Pancreas (tissue), 10 donors: ENCODE measurements around the gene EPB42. TPM values are rescaled to one million over a fixed set of nuclear protein-coding genes. Genes with fewer than 3 reads are reported as not detected.

ENCODE experiments used
- ATAC-seq, 4 donors: fragments of 200-7000 bp; cut with Tn5 transposase; one replicate each; pipeline versions ENCODE4 v1.8.0 to v1.9.1; 2020; ENCODE audit warnings: mild to moderate bottlenecking in 4 of 4, moderate library complexity in 4 of 4
- DNase-seq, 6 donors: peaks; one replicate each; pipeline ENCODE4 v3.0.0-alpha.2; 2020
- FAIRE-seq: peaks from 2 replicates; lab custom pipeline; 2012; peaks lifted over from hg19 to GRCh38; lab: Jason Lieb, UNC
- H3K27ac ChIP-seq, 4 donors: fragments of 200-600 bp; sonication (generic); 1 replicate in 3 of 4; 2 replicates in 1 of 4; pipeline versions ENCODE4 v1.5.0 to v1.8.0; 2020
- H3K27me3 ChIP-seq, 4 donors: fragments of 200-600 bp; one replicate each; pipeline ENCODE4 v1.8.0; 2021
- H3K36me3 ChIP-seq, 3 donors: fragments of 200-600 bp; sonication (generic) in 1 of 3; one replicate each; pipeline versions ENCODE4 v1.5.0 to v1.8.0; 2020 to 2021
- H3K4me1 ChIP-seq, 3 donors: fragments of 200-600 bp; one replicate each; pipeline ENCODE4 v1.8.0; 2021
- H3K4me3 ChIP-seq, 4 donors: fragments of 200-600 bp; sonication (generic) in 2 of 4; one replicate each; pipeline versions ENCODE4 v1.5.0 to v1.8.0; 2020 to 2021
- H3K9me3 ChIP-seq, 4 donors: fragments of 200-600 bp; one replicate each; pipeline ENCODE4 v1.8.0; 2021
- CTCF ChIP-seq, 4 donors: fragments of 200-600 bp; sonication (generic) in 3 of 4; IDR thresholded peaks; one replicate each; pipeline versions ENCODE4 v1.5.0 to v1.8.0; 2021; ENCODE audit warnings: antibody characterized with exemption in 4 of 4
- WGBS, 2 donors: extraction: QIAGEN DNeasy Blood & Tissue Kit; methylation state at CpG; one replicate each; pipeline ENCODE4 v1.1.7; 2013; 5-methylcytosine and 5-hydroxymethylcytosine counted together
- intact Hi-C, 3 donors: fragments of 100-400 bp; cut with DNase I; formaldehyde crosslinking; loops; one replicate each; pipeline versions ENCODE4 v1.11.1 to v1.14.2; 2022
- polyA plus RNA-seq, 2 donors: library from polyadenylated mRNA; stranded (reverse); fragments of 200-250 nt; gene quantifications; one replicate each; pipeline ENCODE4 v1.2.3, GENCODE V29; 2013
- total RNA-seq, 6 donors: library from RNA; stranded (reverse); fragmentation: NEBNext Ultra II Directional in 4 of 6; extraction: Animal tissue kit (Norgen Biotek cat#: 25700) in 4 of 6; gene quantifications; one replicate each; pipeline versions ENCODE4 v1.2.1 to v1.2.4, GENCODE V29; 2021 to 2023
- donor health status: healthy with polysubstance abuse.
- donor health status: DM: no; HTN: no; CAD: no; lungs with moderate emphysema.
- donor health status: DM: no; HTN: no; CAD: no.
- donor health status: control.
- donor health status: control.
- donor health status: Bipolar disorder and iron deficiency.
- donor health status: DM: yes; HTN: yes; CAD: no.
- donor health status: DM: no; HTN: no; CAD: no.
- donor health status: DM: no; HTN: no; CAD: no.
- donor health status: DM: yes; HTN: yes; CAD: no.

Gene EPB42
- total and polyA plus RNA-seq, 8 donors, result not detected

- Histone ChIP-seq H3K9me3 (no peaks in the 10 kb centered on the region), H3K4me3 (no peak overlapping the region), H3K27me3 (no peaks in the 10 kb centered on the region), H3K27ac (no peak overlapping the region), H3K36me3 (peaks cover 0 to 25% (median 14%) of the 10 kb centered on the region in 3 donors), H3K4me1 (no peaks in the 10 kb centered on the region)
- DNase-seq, result no peak
- FAIRE-seq, result no peak
- WGBS, 2 donors, result 92 to 97% methylated on average over 5 of the region's 5 CpGs
- no peak for ATAC-seq
- no peak for TF ChIP-seq CTCF (IDR thresholded peaks at IDR 0.05)
- intact Hi-C loops, result no loop called here
Measured at GRCh38 chr15:43150191-43150929, 70.5 kb downstream of the EPB42 start.

Other genes starting within 250 kb of the EPB42 start
- gene UBR1, start 115.0 kb downstream of the EPB42 start, total RNA-seq, result 10 to 100 TPM; 13.3 to 19.8 (median 14.7) TPM
- 1 to 10 TPM; 4.6 to 5.7 TPM for gene UBR1, start 115.0 kb downstream of the EPB42 start, polyA plus RNA-seq
- gene TMEM62, start 87.4 kb downstream of the EPB42 start, total RNA-seq, result 10 to 100 TPM in 4 of 6 donors, 1 to 10 TPM in 2; 8.1 to 14.7 (median 10.2) TPM
- gene TMEM62, start 87.4 kb downstream of the EPB42 start, polyA plus RNA-seq, result 10 to 100 TPM; 13.9 to 16.8 TPM
- gene CCNDBP1, start 35.6 kb downstream of the EPB42 start, total RNA-seq, result 10 to 100 TPM; 17.6 to 35.7 (median 21.7) TPM
- 10 to 100 TPM; 20.1 to 37.7 TPM for gene CCNDBP1, start 35.6 kb downstream of the EPB42 start, polyA plus RNA-seq
- gene TGM5, start 45.9 kb upstream of the EPB42 start, total RNA-seq, result not detected
- not detected for gene TGM5, start 45.9 kb upstream of the EPB42 start, polyA plus RNA-seq
- gene TGM7, start 81.2 kb upstream of the EPB42 start, total RNA-seq, result not detected
- not detected for gene TGM7, start 81.2 kb upstream of the EPB42 start, polyA plus RNA-seq
- 1 to 10 TPM; 1.9 to 5.0 (median 3.9) TPM for gene LCMT2, start 109.6 kb upstream of the EPB42 start, total RNA-seq
- gene LCMT2, start 109.6 kb upstream of the EPB42 start, polyA plus RNA-seq, result 1 to 10 TPM; 1.7 to 4.4 TPM
- gene ZSCAN29, start 150.0 kb upstream of the EPB42 start, total RNA-seq, result 10 to 100 TPM; 11.2 to 18.8 (median 13.4) TPM
- gene ZSCAN29, start 150.0 kb upstream of the EPB42 start, polyA plus RNA-seq, result 1 to 10 TPM; 7.0 to 7.8 TPM
- gene TUBGCP4, start 150.1 kb upstream of the EPB42 start, total RNA-seq, result 10 to 100 TPM in 2 of 6 donors, 1 to 10 TPM in 4; 7.0 to 14.8 (median 9.6) TPM
- gene TUBGCP4, start 150.1 kb upstream of the EPB42 start, polyA plus RNA-seq, result 1 to 10 TPM; 4.8 to 4.9 TPM